ENCODE results near the gene INHBE.

Gene INHBE

DNA sequence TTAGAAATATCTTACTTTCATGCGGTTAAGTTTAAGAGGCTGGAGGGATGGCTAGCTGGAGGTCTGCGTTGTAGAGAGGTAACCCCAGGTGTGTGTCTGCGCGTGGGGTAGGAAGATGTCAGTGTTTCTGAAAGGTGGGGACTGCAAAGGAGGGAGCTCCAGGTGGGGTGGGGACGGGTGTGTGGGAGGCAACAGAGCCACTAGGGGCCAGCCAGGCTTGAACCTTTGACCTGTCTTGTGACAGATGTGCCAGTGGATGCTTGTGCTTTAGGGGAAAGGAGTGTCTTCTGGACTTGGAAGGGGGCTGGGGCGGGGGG lies 5.3 kb downstream of the INHBE start (continued):
- TF ChIP-seq, protein P1, sequence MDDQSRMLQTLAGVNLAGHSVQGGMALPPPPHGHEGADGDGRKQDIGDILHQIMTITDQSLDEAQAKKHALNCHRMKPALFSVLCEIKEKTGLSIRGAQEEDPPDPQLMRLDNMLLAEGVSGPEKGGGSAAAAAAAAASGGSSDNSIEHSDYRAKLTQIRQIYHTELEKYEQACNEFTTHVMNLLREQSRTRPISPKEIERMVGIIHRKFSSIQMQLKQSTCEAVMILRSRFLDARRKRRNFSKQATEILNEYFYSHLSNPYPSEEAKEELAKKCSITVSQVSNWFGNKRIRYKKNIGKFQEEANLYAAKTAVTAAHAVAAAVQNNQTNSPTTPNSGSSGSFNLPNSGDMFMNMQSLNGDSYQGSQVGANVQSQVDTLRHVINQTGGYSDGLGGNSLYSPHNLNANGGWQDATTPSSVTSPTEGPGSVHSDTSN (CRISPR knock-in tag; IDR thresholded peaks at IDR 0.05) = no peak
- TF ChIP-seq ZNF140 (tag by site-specific recombination; IDR thresholded peaks at IDR 0.05) (no peak), REST (tag by site-specific recombination; IDR thresholded peaks at IDR 0.05) (no peak)

GRCh38 chr12:57460841-57461275 lies 5.8 kb downstream of the INHBE start:
- POLR2A ChIA-PET = interaction anchor here (0.7 to 4.0 kb wide), 3 partner anchors 59 to 231 kb away, joined by 5 to 13 read pairs (median 11); partner anchors contain the start of genes DDIT3 and SHMT2
- TF ChIP-seq GLIS2 (tag by site-specific recombination; IDR thresholded peaks at IDR 0.05) (peak; percentile 18; the same call in 1 of the 2 replicates), ZBTB17 (tag by site-specific recombination; IDR thresholded peaks at IDR 0.05) (peak; percentile 65), OSR2 (tag by site-specific recombination; IDR thresholded peaks at IDR 0.05) (peak; percentile 46; the same call in 1 of the 2 replicates), ZBTB20 (tag by site-specific recombination; IDR thresholded peaks at IDR 0.05) (peak; percentile 60)
- TF ChIP-seq, protein P2, sequence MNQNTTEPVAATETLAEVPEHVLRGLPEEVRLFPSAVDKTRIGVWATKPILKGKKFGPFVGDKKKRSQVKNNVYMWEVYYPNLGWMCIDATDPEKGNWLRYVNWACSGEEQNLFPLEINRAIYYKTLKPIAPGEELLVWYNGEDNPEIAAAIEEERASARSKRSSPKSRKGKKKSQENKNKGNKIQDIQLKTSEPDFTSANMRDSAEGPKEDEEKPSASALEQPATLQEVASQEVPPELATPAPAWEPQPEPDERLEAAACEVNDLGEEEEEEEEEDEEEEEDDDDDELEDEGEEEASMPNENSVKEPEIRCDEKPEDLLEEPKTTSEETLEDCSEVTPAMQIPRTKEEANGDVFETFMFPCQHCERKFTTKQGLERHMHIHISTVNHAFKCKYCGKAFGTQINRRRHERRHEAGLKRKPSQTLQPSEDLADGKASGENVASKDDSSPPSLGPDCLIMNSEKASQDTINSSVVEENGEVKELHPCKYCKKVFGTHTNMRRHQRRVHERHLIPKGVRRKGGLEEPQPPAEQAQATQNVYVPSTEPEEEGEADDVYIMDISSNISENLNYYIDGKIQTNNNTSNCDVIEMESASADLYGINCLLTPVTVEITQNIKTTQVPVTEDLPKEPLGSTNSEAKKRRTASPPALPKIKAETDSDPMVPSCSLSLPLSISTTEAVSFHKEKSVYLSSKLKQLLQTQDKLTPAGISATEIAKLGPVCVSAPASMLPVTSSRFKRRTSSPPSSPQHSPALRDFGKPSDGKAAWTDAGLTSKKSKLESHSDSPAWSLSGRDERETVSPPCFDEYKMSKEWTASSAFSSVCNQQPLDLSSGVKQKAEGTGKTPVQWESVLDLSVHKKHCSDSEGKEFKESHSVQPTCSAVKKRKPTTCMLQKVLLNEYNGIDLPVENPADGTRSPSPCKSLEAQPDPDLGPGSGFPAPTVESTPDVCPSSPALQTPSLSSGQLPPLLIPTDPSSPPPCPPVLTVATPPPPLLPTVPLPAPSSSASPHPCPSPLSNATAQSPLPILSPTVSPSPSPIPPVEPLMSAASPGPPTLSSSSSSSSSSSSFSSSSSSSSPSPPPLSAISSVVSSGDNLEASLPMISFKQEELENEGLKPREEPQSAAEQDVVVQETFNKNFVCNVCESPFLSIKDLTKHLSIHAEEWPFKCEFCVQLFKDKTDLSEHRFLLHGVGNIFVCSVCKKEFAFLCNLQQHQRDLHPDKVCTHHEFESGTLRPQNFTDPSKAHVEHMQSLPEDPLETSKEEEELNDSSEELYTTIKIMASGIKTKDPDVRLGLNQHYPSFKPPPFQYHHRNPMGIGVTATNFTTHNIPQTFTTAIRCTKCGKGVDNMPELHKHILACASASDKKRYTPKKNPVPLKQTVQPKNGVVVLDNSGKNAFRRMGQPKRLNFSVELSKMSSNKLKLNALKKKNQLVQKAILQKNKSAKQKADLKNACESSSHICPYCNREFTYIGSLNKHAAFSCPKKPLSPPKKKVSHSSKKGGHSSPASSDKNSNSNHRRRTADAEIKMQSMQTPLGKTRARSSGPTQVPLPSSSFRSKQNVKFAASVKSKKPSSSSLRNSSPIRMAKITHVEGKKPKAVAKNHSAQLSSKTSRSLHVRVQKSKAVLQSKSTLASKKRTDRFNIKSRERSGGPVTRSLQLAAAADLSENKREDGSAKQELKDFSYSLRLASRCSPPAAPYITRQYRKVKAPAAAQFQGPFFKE (tag by site-specific recombination; IDR thresholded peaks at IDR 0.05; ENCODE audit: borderline replicate concordance) = no peak
- TF ChIP-seq, protein P3, sequence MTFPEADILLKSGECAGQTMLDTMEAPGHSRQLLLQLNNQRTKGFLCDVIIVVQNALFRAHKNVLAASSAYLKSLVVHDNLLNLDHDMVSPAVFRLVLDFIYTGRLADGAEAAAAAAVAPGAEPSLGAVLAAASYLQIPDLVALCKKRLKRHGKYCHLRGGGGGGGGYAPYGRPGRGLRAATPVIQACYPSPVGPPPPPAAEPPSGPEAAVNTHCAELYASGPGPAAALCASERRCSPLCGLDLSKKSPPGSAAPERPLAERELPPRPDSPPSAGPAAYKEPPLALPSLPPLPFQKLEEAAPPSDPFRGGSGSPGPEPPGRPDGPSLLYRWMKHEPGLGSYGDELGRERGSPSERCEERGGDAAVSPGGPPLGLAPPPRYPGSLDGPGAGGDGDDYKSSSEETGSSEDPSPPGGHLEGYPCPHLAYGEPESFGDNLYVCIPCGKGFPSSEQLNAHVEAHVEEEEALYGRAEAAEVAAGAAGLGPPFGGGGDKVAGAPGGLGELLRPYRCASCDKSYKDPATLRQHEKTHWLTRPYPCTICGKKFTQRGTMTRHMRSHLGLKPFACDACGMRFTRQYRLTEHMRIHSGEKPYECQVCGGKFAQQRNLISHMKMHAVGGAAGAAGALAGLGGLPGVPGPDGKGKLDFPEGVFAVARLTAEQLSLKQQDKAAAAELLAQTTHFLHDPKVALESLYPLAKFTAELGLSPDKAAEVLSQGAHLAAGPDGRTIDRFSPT (tag by site-specific recombination; IDR thresholded peaks at IDR 0.05) = peak; percentile 21; the same call in 1 of the 2 replicates
- TF ChIP-seq, protein P4, sequence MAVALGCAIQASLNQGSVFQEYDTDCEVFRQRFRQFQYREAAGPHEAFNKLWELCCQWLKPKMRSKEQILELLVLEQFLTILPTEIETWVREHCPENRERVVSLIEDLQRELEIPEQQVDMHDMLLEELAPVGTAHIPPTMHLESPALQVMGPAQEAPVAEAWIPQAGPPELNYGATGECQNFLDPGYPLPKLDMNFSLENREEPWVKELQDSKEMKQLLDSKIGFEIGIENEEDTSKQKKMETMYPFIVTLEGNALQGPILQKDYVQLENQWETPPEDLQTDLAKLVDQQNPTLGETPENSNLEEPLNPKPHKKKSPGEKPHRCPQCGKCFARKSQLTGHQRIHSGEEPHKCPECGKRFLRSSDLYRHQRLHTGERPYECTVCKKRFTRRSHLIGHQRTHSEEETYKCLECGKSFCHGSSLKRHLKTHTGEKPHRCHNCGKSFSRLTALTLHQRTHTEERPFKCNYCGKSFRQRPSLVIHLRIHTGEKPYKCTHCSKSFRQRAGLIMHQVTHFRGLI (tag by site-specific recombination; IDR thresholded peaks at IDR 0.05) = no peak
- CTCF ChIA-PET = interaction anchor here (1.2 to 4.2 kb wide), 4 partner anchors 8 to 218 kb away, joined by 5 to 38 read pairs (median 24); no protein-coding TSS in a partner anchor
- H3K36me3 ChIP-seq (ENCODE audit: control insufficient read depth in 2 of 2, insufficient read depth in 1 of 2, low read length in 2 of 2) = no peaks in the 10 kb centered on the region
- H3K9me3 ChIP-seq (ENCODE audit: control insufficient read depth, insufficient read depth, low read depth, low read length) = no peaks in the 10 kb centered on the region
- peak overlapping the region; percentile 48 for H3K4me3 ChIP-seq (ENCODE audit: low read depth, low read length)
- peaks cover 8% of the 10 kb centered on the region for H3K4me1 ChIP-seq (ENCODE audit: control insufficient read depth, insufficient read depth, low read length)
- no peak overlapping the region; the same call in 1 of the 2 replicates for H3K27ac ChIP-seq (ENCODE audit: extremely low read depth, low read depth, low read length)

All from HEK293 (cell line).